CD4-positive, alpha-beta T cell treated with Interleukin-4 for 4 hours (primary cell): Measurements from ENCODE around the gene ETAA1.

Experiments
- DNase-seq: peaks from one replicate; pipeline ENCODE4 v3.0.0-alpha.2; 2020

ETAA1 gene

DNA sequence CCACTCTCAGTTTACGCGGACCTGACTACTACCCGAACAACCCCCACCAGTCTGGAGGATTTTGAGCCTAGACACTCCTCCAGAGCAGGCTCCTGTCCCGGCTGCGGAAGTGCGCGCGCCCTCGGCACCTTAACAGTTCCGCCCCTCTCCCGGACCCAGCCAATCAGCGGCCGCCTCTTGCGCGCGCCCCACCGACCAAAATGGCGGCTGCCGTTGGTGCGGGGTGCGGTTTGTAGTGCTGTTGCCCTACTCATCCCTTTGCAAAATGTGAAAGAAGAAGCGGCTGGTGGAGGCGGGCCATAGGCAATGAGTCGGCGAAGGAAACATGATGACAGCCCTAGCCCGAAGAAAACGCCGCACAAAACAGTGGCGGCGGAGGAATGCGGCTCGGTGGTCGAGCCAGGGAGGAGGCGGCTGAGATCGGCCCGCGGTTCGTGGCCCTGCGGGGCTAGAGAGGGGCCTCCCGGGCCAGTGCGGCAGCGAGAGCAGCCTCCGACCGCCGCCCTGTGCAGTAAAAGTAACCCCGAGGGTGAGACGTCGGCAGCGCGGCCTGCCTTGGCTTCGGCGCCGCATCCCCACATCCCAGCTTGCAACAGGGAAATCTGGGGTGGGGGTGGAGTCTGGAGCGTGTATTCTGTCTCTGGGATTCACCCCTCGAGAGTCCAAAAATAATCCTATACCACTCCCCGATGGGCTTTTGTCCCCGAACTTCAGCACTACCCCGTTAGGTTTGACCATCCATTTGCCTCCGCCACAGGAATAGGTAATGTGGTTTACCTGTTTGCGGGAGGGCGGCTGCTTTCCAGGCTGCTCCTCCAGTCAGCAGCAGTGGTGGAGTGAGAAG is at the start of gene ETAA1:
ETAA1 (plus strand) TSS at position 191 of the 844 bp plus-strand sequence; CDS start at position 307, 116 bp downstream.
- peak; percentile 93 for DNase-seq

DNA sequence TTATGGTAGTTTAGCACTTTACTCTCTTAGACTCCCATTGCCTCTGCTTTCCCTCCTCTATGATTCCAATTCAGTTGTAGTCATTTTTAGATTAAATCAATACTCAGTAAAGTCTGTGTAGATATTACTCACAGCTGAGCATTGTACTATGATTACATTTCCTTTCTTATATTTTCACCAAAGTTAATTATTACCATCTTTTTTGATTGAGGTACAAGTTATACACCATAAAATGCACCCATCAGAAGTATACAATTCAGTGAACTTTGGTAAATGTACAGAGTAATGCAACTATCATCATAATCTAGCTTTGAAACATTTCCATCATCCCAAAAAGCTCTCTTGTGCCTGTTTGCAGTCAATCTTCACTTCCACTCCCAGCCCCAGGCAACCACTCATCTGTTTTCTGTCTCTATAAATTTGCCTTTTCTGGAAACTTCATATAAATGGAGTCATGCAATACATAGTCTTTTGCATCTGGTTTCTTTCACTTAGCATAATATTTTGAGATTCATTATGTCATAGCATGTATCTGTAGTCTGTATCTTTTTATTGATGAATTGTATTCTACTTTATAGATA is 30.2 kb upstream of the ETAA1 start:
- no peak for DNase-seq

DNA sequence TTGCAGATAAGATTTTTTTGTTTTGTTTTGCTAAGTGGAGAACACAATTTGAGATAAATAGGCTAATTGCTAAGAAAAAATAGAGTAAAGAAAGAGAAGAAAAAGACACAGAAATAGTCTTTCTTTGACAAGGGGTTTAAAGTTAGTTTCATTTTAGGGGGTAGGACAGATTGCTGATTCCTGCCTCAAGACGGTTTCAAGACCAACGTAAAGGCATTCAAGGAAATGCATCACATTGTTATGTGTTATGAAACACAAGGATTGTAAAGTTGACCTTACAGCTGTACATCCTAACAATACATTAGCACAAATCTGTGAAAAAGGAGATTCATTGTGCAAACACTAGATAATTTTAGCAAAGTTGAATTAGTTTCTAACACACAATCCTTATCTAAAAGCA is 22.7 kb upstream of the ETAA1 start:
- DNase-seq, result no peak

DNA sequence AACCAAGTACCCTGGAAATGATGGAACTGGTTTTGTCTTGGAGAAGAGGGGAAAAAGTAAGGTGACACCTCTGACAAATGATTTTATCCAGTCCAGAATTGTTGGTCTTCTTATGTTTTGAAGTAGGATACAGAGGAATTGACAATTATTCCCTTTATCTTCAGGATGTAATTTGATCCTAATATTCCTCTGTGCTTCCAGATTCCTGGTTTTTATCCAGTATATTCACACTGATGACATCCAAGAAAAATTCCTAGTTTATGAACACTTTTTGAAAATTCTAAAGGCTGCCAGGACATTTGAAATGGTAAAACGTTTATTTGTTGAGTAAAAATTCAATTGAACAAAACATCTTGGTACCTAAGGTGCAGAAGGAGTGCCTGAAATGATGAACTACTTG is 22.2 kb upstream of the ETAA1 start:
- no peak for DNase-seq

DNA sequence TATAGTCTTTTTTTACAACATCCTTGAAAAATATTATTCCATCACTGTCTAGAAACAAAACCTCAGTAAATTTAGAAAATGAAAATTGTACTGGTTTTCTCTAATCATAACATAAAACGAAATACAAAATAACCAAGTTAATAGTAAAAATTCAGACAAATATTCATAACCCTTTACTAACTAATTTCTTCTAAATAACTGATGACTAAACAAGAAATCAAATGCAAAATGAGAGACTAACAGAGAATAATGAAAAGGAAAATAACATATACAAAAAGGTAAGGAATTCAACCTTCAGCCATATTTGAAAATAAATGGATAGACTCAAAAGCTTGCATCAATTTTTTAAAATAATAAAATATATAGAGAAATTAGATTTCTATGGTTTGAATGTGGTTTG is 18.6 kb upstream of the ETAA1 start:
- no peak for DNase-seq

DNA sequence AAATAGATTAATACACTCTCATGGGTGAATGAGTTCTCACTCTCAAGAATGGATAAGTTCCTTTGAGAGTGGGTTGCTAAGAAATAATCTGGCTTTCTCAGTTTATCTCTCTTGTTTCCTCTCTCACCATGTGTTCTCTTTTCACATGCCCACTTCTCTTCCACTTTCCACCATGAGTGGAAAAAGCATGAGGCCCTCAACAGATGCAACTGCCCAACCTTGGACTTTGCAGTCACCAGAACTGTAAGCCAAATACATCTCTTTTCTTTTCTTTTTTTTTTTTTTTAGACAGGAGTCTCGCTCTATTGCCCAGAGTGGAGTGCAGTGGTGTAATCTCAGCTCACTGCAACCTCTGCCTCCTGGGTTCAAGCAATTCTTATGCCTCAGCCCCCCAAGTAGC is 18.1 kb upstream of the ETAA1 start:
- no peak for DNase-seq

DNA sequence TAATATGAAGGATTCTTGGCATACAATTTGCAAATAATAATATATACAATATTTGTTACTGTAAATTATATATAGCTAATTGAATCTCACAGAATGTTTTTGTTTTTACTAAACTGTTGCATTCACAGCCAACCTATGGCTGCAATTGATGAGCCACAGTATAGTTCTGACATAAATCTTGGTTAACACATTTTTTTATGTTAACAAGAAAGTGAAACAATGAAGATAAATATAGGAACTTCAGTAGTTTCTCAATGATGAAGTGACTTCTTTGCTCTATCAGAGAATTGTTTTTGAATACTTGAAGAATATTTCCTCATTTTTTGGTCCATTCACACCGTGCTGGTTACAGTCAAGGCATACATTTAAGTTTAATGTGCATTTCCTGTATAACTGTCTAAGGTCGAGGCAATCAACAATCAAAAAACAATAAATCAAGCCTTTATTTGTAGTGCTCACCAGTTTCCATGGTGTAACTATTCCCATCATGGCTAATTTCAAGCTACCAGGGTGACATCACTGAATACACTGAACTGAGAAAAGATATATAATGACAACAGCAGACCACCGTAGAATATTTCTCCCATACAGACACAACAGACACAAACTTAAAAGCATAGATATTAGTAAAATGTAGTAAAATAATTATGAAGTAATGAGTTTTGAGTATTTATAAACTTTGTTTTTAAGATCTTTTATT is 12.9 kb upstream of the ETAA1 start:
- DNase-seq, result no peak

DNA sequence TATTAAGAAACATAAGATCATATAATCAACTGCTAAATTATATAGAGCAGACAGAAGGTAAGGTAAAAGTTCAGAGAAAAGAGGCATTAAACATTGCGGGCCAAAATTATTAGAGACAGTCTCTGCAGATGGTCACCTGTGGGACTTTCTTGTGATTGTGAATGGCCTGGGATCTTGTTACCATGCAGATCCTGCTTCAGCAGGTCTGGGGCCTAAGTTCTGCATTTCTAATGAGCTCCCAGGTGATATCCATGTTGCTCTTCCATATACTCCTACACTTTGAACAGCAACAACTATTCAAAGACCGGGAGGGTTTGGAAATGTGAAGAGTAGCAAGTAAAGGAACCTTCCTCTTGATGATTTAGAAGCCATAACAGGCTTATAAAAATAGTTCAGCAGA is 8.5 kb upstream of the ETAA1 start:
- DNase-seq, result no peak

DNA sequence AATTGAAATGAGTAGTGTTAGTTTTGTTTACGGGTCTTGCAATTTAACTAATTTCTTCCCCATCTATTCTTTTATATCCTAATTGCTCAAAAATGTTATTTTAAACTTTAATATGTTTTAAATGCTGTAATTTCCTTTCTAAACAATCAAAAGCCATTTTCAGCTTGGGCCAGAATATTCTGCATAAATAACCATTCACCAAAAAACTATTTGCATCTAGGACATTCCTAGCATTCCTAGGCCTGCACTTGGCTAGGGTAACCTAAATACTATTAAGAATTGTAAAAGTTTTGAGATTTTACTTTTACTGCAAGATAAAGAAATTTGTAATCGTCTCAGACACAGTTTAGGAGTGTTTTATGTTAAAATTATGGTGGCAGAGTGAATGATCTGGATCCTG is 7.8 kb upstream of the ETAA1 start:
- DNase-seq, result no peak

DNA sequence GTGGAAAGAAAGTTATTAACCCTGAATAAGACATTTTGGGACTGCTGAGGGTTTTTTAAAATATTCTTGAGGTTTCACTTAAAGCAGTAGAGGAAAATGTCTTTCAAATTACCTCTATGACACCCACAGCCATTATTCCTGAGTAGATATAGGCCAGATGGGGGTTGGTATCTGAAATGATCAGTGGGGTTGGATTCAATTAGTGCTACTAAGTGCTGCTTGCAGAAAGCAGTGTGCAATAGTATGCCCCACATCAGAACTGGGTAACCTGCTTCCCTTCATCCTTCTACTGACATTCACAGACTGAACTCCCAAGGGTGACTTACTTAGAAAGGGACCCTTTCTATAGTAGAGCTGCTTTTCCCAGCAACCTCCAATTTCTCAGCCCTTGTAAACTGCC is 7.3 kb upstream of the ETAA1 start:
- no peak for DNase-seq

DNA sequence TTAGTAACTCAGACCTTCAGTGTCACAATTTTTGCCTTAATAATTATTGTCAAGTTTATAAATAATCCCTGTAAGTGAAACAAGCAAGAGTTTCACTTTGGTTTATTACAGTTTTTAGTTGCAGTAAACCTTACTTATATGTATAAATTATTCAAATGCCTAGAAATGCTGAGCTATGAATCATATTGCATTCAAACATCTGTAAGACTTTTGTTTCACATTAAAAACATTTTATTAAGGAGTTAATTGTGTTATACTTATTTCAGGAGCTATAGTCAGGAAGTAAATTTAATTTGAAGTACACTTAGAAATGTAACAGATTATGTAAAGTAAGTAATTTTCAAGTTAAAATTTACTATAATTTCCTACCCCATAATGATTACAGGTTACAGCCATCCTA is 3.9 kb upstream of the ETAA1 start:
- DNase-seq, result no peak

DNA sequence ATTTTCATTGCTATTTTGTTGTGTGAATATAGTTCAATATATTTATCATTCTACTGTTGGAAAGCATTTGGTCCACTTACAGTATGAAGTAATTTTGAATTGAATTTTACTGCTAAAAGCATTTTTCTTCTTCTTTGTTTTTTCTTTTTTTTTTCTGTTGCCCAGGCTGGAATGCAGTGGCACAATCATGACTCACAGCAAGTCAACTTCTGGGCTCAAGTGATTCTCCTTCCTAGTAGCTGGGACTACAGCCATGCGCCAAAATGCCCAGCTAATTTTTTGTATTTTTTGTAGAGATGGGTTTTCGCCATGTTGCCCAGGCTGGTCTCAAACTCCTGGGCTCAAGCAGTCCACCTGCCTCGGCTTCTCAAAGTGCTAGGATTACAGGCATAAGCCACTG is 2.4 kb upstream of the ETAA1 start:
- no peak for DNase-seq

DNA sequence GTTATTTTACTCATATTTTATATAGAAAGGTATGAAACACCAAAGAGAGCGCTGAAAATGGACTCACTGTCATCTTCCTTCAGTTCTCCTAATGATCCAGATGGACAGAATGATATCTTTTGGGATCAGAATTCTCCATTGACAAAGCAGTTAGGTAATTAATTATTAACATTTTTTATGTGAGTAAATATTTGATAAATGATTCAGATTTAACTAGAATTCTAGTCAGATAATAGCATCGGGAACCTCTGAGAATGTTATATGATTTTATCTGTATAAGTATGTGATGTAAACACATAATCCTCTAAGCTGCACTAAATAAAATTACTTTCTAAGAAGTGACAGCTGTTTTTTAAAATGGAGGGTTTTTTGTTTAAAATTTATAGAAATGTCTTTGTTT is 2.0 kb downstream of the ETAA1 start:
- no peak for DNase-seq

DNA sequence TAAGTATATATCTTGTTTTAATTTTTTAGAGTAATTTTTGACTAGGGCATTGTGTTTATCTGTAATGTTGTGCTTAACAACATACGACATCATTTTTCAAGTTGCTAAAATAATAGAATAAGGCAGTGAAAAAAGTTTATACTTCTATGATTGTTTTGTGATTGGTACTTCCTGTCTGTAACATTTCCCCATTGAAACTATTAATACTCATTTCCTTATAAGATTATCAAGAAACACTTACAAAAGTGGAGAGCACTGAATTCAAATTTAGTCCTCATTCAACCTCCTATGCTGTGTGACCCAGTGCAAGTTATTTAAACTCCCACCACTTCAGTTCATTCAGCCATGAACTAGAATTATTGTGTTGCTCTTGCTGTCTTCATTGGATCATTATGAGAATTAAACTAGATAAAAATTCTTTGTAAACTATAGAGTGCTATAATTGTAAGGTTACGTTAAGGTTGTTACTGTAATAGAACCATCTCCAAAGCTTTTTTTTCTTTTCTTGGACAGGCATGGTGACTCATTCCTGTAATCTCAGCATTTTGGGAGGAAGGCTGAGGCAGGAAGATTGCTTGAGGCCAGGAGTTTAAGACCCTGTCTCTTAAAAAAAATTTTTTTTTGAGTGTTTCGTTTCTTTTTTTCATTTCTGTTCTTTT is 2.8 kb downstream of the ETAA1 start:
- DNase-seq, result no peak

DNA sequence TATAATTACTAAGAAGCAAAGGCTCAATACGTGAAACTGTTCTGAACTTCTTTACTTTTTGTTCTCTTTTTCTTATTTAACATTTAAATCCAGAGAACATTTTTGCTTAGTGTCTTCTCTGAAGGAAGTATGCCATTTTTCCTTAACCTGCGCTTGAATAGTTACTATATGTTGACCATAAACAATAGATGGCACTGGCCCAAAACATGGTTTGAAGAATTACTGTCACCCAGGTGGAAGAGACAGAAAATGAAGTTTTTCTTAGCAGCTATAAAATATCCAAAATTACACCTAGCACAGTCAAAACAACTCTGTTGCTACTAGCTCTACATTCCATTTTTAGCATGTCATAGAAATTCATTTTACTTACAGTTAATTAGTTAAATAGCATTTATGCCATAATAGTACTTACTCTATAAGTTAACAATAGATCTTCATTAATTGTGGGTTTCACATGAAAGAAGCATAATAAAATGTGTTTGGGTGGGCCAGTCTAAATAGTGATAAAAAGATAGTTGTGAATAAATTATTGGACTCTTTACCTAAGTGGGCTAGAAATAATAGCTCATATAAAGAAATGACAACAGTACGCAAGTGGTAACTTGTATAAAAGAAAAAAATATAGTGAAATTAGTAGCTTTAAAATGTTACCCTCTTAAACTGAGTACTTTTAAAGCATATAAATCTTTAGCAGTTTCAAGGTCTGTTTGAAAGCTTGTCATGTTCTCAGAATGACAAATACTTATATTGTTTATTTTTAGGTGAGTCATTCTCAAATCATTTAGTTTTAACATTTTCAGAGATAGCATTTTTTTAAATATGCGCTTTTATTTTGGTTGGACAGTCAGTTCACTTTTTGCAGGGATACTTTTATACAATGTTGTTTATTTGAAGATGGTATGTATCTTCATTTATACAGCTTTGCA is 3.7 kb downstream of the ETAA1 start:
- no peak for DNase-seq

DNA sequence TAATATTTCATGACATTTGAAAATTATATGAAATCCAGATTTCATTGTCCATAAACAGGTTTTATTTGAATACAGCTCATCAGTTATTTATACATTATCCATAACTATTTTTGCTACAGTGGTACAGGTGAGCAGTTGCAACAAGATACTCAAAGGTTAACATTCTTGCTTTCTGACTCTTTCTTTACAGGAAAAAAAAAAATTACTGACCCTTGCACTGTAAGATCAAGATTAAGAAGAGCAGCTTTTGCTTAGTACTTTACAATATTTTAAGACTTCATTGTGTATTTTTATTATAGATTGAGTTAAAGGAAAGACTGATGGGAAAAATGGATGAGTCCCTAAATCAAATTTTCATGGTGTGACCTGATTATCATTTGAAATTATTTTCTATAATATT is 11.2 kb downstream of the ETAA1 start:
- no peak for DNase-seq

DNA sequence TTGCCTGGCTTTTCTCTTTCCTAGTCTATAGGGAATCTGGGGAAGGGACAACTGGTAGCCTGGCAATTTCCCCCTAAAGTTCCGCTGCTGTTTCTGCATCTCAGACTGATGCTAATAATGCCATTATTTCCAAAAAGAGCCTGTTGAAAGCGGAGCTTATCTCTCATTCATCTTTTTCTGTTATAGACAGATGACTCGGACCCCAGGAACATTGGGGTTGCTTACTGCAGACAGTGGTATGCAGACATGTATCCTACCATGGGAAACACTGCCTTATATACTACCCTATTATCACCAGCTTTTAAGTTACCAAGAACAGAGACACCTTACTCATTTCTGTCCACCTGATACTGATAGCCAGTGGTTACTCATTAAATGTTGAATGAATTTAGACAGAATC is 15.3 kb downstream of the ETAA1 start:
- DNase-seq, result no peak

DNA sequence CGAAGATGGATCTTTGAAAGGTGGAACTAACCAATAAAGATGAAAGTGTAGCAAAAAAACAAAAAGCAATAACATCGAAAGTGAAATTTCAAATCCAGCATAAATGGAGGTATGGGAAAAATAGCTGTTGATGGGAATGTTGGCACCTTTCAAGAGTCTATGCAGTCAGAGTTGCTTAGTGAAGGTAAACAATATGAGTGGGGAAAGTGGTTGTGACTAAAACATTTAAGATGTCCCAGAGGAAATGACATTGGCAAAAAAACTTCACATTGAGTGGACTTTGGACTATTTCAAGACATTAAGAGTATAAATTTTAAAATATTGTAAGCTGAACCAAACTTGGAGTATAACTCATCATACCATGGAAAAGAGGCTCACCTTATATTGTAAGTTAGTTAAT is 17.7 kb downstream of the ETAA1 start:
- DNase-seq, result no peak

DNA sequence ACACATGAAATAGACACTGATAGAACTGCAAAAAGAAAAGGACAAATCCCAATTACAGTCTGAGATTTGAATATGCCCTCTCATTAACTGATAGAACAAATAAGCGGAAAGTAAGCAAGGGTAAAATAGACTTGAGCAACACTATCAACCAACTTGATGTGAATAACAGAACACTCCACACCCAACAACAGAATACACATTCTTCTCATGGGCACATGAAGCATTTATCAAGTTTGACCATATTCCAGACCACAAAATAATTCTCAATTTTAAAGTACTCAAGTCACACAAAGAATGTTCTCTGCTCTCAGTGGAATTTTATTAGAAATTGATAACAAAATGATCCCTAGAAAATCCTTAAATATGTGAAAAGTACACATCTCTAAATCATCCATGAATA is 19.0 kb downstream of the ETAA1 start:
- no peak for DNase-seq

DNA sequence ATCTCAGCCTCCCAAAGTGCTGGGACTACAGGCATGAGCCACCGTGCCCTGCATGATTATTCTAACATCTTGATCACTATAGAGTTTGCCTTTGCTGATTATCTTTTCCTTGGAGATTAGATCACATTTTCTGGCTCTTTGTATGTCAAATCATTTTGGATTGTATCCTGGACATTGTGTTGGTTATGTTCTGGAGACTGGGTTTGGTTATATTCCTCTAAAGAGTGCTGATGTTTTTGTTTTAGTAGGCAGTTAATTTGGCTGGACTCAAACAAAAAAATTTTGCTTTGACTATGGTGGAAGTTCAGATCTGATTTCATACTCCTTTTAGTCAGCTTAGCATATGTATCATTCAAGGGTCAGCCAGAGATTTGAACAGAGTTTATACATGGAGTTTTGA is 26.4 kb downstream of the ETAA1 start:
- no peak for DNase-seq

DNA sequence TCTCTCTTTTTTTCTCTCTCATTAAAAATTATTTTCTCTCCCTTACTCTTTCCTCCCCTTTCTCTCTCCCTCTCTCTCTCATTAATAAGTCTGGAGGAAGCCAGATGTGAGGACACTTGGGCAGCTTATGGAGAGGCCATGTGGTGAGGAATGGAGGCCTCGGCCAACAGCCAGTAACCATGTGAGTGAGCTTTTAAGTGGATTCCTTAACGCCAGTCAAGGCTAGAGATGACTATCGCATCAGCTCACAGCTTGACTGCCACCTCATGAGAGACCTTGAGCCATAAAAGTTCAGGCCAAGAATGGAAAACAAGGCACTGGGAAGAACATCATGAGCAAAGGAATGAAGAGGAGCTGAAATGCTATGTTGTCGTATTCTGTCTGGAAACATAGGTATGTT is 39.1 kb downstream of the ETAA1 start:
- no peak for DNase-seq

DNA sequence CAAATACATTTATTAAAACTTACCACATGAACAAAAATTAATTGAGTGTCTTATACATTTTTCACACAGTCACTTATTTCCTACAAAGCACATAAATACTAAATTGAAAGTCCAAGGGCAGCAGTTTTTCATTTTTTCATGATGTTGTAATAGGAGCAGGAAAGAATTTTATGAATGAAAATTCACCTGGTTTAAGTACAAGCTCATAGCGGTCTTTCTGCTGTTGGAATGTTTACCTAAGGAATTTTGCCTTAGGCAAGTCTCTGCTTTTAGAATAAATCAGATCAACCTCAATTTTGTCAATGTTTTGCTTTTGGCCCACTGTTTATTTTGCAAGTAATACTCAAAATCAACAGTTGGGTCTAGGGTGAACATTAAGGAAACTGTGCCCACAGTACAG is 40.0 kb downstream of the ETAA1 start:
- no peak for DNase-seq

DNA sequence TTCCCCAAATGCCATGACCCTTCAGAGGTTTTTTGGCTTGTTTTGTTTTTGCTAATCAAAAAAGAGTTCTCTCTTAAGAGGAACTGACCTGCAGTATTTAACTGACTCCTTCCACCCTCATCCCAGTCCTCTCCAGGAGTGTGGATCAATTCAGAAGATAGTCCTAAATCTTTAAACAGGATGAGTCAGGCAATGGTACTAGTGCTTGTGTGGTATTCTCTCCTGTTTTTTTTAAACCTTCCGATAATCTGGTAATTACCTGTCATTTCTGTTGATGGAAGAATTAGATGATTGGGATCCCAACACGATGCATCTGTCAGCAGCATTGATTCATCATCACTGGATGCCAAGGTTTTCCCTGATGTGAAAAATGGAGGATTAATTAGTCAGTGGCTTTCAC is 41.2 kb downstream of the ETAA1 start:
- no peak for DNase-seq
